HG03442 (cell line): ENCODE data around the gene SLC22A31.

Source experiments
- ATAC-seq: cut with Tn5 transposase; IDR thresholded peaks from one replicate; pipeline ENCODE4 v1.9.1; 2021; ENCODE audit warnings: mild to moderate bottlenecking, moderate library complexity; ENCODE audit not compliant: unreplicated experiment

SLC22A31 gene

DNA sequence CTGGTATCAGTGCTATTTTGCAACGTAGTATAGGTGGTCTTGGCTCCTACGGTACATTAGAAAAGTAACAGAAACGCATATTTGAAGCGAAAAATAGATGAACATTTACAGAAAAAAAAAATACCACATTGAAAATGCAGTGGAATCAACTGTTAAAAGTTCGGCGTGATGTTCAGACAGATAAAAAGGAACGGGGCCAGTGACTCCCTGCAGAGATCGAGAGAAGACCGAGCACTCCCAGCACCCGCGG lies 16.7 kb upstream of the SLC22A31 start:
- ATAC-seq: no peak

- no peak for ATAC-seq
Observed at GRCh38 chr16:89216315-89217137, 16.2 kb upstream of the SLC22A31 start.

DNA sequence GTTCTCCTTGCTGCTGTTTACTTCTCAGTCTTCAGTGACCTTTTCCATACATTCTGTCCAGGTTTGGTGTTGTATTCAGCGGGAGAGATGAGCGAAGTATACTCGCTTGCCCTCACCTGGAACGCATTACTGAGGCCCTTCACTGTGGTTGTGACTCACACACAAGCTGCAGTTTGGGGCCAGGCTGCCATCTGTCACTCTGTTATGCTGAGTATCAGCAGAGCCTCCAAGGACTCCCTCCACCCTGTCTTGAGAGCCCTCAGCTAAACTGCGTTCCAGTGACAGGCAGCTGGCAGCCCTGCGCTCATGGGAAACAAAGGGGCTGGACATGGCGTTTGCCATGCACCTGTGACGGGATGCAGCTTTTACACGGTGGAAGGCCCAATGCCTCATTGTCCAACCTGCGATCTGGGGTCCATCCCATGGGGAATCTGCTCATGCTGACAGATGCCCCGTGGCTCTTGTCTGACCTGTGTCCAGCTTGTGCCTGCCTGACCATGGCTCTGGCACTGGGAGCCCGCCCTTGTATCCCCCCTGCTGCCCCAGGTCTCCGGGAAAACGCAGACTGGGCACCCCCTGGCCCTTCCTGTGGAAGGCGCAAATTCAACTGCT lies 10.7 kb upstream of the SLC22A31 start:
- ATAC-seq: no peak

DNA sequence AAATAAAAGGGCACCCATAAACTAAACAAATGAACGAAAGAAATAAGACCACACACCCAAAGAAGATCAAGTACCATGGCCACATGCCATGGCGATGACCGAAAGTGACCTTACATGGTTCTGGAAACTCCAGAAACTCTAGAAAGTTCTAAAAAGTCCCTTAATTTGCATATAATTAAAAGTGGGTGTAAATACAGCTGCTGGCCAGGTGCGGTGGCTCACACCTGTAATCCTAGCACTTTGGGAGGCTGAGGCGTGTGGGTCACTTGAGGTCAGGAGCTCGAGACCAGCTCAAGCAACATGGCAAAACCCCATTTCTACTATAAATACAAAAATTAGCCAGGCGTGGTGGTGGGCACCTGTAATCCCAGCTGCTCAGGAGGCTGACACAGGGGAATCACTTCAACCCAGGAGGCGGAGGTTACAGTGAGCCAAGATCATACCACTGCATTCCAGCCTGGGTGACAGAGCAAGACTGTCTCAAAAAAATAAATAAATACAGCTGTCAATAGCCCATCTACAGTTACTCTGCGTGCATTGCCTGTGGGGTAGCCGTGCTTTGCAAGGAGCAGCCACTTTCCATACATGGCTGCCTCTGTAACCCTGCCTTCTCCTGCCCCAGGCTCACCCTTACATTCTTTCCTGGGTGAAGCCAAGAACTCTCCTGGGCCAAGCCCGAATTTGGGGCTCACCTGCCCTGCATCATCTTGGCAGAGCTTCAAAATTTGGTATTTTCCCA lies 10.0 kb upstream of the SLC22A31 start:
- no peak for ATAC-seq

DNA sequence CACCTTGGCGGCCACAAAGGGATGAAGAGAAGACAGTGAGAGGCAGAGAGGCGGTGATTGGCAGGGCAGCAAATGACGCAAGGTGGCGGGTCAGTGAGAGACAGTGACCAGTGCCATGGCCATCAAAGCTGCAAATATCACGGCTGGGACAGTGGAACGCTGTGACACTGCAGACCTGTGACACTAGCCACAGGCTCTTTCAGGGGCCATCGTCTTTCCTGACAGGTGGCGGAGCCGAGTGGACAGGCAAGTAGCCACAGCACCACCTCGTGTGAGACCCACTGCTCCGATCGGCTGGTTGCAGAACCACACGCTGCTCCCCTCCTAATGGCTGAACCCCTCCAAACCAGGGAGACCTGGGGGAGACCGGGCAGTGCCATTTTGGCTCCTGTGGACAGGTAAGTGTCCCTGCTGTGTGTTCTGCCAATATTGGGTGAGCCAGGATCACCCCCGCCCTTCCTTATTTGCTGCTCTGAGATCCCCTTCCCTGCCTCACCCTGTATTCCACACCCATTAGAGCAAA lies 9.2 kb upstream of the SLC22A31 start:
- ATAC-seq: no peak

GRCh38 chr16:89207993-89208392 lies 7.7 kb upstream of the SLC22A31 start:
- ATAC-seq: no peak

DNA sequence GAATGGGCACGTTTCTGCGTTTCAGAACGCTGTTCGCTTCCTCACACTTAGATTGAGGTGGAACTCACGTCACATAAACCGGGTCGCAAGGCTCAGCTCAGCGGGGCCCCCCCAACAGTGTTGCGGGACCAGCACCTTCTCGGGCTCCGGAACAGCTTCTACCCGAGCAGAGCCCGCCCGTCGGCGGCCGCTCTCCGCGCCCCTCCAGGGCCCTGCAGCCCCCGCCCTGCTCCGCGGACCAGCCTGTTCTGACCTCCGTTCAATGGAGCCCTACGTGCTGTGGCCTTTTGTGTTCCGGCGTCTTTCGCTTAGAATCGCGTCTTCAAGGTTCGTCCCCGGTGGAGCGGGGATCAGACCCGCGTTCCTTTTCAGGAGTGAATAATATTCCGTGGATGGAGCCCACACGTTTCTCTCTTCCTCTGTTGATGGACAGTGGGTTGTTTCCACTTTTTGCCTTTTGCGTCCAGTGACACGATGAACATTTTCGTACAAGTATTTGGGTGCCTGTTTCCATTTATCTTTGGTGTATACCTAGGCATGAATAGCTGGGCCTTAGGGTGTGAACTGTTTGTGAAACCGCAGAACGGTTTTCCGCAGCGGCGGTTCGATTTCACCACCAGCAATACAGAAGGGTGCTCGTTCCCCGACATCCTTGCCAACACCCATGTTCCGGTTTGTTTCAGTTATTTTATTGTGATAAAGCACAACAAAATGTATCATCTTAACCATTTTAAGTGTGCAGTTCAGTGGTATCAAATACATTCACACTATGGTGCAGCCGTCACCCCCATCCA lies 2.3 kb upstream of the SLC22A31 start:
- no peak for ATAC-seq

GRCh38 chr16:89201439-89202377 lies 1.4 kb upstream of the SLC22A31 start:
- ATAC-seq: no peak

GRCh38 chr16:89200850-89201411 lies 594 bp upstream of the SLC22A31 start:
- no peak for ATAC-seq

- no peak for ATAC-seq
Observed at GRCh38 chr16:89199241-89200123, 855 bp downstream of the SLC22A31 start.

DNA sequence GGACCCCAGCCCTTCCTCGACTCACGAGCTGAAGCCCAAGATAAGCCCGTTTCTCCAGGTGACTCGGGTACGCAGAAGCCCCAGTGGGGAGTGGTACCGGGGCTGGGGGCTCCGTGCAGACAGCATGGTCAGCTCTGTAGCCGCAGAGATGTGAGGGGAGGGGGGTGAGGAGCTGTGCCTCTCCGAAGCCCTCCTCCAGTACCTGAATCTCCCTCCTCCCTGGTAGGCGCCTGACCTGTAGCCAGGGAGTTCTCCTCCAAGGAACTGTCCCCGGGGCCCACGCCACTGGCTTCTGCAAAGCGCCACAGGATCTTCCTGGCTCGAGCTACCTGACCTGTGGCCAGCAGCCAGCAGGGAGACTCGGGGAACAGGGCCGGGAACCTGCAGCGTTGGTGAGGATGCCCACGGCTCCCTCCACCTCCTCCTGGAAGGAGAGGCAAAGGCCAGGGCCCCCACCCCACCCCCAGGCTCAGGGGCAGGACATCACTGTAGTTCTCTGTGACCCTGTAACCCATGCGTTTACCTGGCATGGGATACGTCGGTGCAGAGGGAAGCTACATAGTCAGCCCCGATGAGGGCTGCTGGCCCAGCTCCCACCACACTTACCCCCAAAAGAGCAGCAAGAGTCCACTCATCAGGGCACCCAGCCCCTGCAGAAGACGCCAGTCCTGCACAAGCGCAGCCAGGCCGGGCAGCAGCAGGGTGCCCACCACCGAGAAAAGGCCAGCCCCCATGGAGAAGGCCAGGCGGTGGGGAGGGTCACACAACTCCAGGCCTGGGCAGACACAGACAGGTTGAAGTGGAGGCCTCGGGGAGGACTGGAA lies 1.7 kb downstream of the SLC22A31 start:
- no peak for ATAC-seq

- no peak for ATAC-seq
Observed at GRCh38 chr16:89197633-89198416, 2.5 kb downstream of the SLC22A31 start.

DNA sequence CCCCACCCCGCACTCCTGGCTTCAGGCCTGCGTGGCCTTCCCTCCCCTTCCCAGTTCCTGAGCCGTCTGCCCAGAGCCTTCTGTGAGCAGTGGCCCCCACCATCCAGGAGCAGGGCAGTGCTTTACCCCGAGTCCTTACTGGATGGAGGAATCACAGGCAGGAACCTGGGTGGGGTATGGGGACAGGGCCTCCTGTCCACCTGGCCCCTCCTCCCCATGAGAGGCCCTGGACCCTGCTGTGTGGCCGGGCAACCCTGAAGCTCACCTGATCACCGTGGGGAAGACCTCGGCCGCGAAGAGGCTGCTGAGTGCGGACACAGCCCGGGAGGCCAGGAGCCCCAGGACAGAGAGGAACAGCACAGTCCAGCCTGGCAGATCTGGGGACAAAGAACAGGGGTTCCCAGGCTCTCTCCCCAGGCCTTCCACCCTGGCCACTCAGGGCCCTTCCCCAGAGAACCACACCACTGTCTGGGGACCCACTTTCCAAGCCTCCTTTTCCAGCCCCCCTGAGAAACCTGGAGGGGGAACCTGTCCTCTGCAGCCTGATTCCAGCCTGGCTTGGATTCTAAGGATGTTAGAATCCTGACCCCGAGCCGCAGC lies 3.2 kb downstream of the SLC22A31 start:
- no peak for ATAC-seq

GRCh38 chr16:89195521-89196171 lies 4.7 kb downstream of the SLC22A31 start:
- no peak for ATAC-seq

DNA sequence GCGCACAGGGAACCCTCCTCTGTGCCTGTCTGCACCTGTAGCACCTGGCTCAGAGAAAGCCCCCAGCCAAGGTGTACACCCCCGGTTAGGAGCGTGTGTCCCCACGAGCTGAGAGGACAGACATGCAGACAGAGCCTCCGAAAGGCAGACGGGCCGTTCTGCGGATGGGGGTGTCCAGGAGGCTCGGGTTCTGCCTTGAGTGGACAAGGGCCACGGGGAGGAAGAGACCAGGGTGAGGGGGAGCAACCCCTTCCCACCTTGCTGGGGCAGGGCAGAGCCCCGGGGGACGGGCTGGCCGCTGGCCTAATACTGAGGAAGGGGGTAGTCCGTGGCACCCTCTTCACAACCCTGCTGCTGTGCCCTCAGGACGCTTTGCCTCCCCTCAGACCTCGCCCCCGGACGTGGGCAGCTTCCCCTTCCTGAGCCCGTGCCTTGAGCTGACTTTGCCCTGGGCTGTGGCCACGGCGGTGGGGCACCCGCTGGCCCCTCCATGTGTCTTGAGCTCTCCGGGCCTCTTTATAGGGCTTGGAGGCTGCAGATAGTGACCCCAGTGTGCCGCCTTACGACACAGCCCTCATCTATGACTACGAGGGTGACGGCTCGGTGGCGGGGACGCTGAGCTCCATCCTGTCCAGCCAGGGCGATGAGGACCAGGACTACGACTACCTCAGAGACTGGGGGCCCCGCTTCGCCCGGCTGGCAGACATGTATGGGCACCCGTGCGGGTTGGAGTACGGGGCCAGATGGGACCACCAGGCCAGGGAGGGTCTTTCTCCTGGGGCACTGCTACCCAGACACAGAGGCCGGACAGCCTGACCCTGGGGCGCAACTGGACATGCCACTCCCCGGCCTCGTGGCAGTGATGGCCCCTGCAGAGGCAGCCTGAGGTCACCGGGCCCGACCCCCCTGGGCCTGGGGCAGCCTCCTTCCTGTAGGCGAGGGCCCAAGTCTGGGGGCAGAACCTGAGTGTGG lies 5.7 kb downstream of the SLC22A31 start:
- no peak for ATAC-seq
